ENCODE results near the gene NKX1-1. TPM values are rescaled to one million over a fixed set of nuclear protein-coding genes. Genes with fewer than 3 reads are reported as not detected.
"Not testable (repeated sequence)": the region's sequence is repeated elsewhere in the genome, so short reads cannot be mapped to it uniquely, and the experiment has no call there.

NKX1-1 gene
- total RNA-seq, 2 donors from 2014 or later: not detected

DNA sequence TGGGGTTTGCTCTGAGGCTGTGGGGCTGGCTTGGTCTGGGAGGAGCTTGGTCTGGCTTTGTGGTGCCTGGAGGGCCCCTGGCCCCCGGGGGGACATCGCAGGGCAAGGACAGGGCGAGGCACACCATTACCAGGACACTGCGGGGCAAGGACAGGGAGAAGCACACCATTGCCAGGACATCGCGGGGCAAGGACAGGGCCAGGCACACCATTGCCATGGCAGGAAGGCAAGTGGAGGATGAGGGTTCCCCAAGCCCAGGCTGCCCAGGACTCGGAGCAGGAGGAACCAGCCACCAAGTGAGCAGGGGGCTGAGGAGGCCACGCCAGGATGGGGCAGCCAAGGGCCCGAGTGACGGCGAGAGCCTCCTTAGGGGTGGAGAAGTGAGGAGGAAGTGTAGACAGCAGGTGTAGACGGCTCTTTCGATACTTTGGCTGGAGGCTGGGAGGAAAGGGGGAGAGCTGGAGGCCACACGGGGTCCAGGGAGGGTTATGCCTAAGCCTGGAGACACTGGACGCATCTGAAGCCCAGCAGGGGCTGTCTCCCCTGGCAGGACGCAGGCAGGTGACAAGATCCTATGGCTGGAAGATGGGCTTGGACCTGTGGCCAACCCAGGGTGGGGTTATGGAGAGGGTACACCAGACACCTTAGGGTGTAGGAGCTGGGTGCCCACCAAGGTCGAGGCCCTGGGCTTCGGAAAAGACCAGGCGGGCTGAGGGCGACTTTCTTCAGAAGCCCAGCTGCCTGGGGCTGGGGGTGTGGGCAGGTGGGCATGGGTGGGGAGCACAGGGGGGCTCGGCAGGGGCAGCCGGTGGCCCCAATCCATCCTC, 7.3 kb downstream of the NKX1-1 start:
- Mint-ChIP-seq H3K9me3 (peaks cover 0 to 5% of the 10 kb centered on the region in 2 donors), H3K27me3 (ENCODE audit: low read depth) (peaks cover 14% of the 10 kb centered on the region), H3K27ac (no peak overlapping the region), H3K4me3 (no peak overlapping the region), H3K36me3 (ENCODE audit: insufficient read depth in 2 of 2) (peaks cover 2 to 10% of the 10 kb centered on the region in 2 donors), H3K4me1 (ENCODE audit: low read depth) (no peaks in the 10 kb centered on the region)
- DNase-seq (no peak), ATAC-seq (replicated peaks in 1 of 2) (no peak)

- peaks cover 5 to 10% of the 10 kb centered on the region in 2 donors for H3K36me3 Mint-ChIP-seq (ENCODE audit: insufficient read depth in 2 of 2)
- peaks cover 12% of the 10 kb centered on the region for H3K27me3 Mint-ChIP-seq (ENCODE audit: low read depth)
- ATAC-seq (replicated peaks in 1 of 2) (no peak), DNase-seq (no peak)
- H3K4me1 Mint-ChIP-seq (ENCODE audit: low read depth): no peaks in the 10 kb centered on the region
- peaks cover 0 to 5% of the 10 kb centered on the region in 2 donors for H3K9me3 Mint-ChIP-seq
- H3K27ac Mint-ChIP-seq: no peak overlapping the region
- no peak overlapping the region for H3K4me3 Mint-ChIP-seq
Measured at GRCh38 chr4:1396806-1397455, 9.3 kb downstream of the NKX1-1 start.

DNA sequence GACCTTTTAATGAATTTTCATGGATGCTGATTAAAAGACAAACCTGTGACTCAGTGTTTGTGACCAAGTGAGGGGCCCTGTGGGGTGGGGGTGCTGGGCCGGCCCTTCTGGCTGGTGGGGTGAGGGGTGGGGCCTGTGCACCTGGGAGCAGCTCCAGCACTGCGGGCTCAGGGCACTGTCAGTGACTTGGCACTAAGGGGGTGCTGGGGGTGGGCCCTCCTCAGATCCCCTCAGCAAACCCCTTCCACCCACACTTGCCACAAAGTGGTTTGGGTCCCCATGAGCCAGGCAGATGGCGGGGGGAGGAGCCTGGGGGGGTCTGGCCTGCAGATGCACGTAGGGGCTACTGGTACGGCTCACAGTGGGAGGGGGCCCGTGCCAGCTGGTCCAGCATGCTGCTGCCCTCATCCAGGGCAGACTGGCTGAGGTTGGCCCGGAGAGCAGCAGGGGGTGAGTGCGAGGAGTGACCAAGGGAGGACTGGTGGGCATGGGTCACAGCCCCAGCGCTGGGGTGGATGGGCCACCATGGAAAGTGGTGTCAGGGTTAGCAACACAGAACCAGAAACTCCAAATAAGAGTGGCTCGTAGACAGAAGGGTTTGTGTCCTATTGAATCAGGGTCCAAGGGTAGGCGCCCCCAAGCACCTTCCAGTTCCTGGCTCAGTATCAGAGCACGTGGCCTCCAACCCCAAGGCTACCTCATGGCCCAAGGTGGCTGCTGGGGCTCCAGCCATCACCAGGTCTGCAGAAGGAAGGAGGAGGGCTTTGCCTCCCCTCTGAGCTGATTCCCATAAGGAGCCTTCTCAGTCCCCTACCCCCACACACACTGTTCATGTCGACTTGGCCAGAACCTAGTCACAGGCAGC, 10.1 kb downstream of the NKX1-1 start:
- H3K27me3 Mint-ChIP-seq (ENCODE audit: low read depth): peaks cover 7% of the 10 kb centered on the region
- no peak overlapping the region for H3K27ac Mint-ChIP-seq
- no peak for DNase-seq
- H3K36me3 Mint-ChIP-seq (ENCODE audit: insufficient read depth in 2 of 2): peaks cover 5 to 10% of the 10 kb centered on the region in 2 donors
- H3K4me3 Mint-ChIP-seq: no peak overlapping the region
- no peak for ATAC-seq (replicated peaks in 1 of 2)
- H3K4me1 Mint-ChIP-seq (ENCODE audit: low read depth): no peaks in the 10 kb centered on the region
- H3K9me3 Mint-ChIP-seq: peaks cover 0 to 5% of the 10 kb centered on the region in 2 donors

DNA sequence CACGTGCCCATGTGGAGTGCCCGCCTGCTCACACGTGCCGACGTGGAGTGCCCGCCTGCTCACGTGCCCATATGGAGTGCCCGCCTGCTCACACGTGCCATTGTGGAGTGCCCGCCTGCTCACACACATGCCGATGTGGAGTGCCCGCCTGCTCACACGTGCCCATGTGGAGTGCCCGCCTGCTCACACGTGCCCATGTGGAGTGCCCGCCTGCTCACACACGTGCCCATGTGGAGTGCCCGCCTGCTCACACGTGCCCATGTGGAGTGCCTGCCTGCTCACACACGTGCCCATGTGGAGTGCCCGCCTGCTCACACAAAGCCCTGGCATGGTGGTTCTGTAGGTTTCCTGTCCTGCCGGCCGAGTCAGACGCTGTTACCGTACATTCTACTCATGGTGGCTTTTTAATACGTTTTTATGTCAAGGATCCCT, 10.8 kb downstream of the NKX1-1 start:
- not testable (repeated sequence) for DNase-seq; H3K27ac Mint-ChIP-seq; H3K4me1 Mint-ChIP-seq (ENCODE audit: low read depth); H3K4me3 Mint-ChIP-seq; ATAC-seq (replicated peaks in 1 of 2); H3K27me3 Mint-ChIP-seq (ENCODE audit: low read depth); H3K9me3 Mint-ChIP-seq
- H3K36me3 Mint-ChIP-seq (ENCODE audit: insufficient read depth in 2 of 2): peaks cover 5 to 10% of the 10 kb centered on the region in 2 donors

DNA sequence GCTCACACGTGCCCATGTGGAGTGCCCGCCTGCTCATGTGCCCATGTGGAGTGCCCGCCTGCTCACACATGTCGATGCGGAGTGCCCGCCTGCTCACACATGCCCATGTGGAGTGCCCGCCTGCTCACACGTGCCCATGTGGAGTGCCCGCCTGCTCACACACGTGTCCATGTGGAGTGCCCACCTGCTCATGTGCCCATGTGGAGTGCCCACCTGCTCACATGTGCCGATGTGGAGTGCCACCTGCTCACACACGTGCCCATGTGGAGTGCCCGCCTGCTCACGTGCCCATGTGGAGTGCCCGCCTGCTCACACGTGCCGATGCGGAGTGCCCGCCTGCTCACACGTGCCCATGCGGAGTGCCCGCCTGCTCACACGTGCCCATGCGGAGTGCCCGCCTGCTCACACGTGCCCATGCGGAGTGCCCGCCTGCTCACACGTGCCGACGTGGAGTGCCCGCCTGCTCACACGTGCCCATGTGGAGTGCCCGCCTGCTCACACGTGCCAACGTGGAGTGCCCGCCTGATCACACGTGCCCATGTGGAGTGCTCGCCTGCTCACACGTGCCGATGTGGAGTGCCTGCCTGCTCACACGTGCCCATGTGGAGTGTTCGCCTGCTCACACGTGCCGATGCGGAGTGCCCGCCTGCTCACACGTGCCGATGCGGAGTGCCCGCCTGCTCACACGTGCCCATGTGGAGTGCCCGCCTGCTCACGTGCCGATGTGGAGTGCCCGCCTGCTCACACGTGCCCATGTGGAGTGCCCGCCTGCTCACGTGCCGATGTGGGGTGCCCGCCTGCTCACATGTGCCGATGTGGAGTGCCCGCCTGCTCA, 11.5 kb downstream of the NKX1-1 start:
- peaks cover 5 to 15% of the 10 kb centered on the region in 2 donors for H3K36me3 Mint-ChIP-seq (ENCODE audit: insufficient read depth in 2 of 2)
- not testable (repeated sequence) for H3K27me3 Mint-ChIP-seq (ENCODE audit: low read depth); H3K4me3 Mint-ChIP-seq; H3K4me1 Mint-ChIP-seq (ENCODE audit: low read depth); H3K27ac Mint-ChIP-seq; ATAC-seq (replicated peaks in 1 of 2); DNase-seq; H3K9me3 Mint-ChIP-seq

DNA sequence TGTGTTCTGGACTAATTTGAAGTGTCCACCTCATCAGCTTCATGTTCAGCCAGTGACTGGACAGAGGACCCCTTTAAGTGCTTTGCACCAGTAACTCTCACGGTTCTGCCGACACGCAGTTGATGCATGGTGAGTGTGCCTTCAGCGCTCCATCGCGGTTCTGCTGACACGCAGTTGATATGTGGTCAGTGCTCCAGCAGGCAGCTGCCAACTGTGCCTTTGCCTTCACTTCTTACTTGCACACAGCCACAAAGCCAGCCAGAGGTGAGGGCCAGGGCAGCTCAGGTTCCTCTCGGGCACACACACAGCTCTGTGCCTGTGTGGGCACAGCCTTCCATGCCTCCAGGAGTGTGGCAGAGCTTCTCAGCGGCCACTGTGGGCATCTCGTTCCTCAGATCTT, 12.4 kb downstream of the NKX1-1 start:
- no peak for ATAC-seq (replicated peaks in 1 of 2)
- no peak overlapping the region for H3K4me3 Mint-ChIP-seq
- no peak for DNase-seq
- H3K27ac Mint-ChIP-seq: no peak overlapping the region
- peaks cover 0 to 7% of the 10 kb centered on the region in 2 donors for H3K9me3 Mint-ChIP-seq
- H3K27me3 Mint-ChIP-seq (ENCODE audit: low read depth): no peaks in the 10 kb centered on the region
- H3K36me3 Mint-ChIP-seq (ENCODE audit: insufficient read depth in 2 of 2): peaks cover 6 to 16% of the 10 kb centered on the region in 2 donors
- no peaks in the 10 kb centered on the region for H3K4me1 Mint-ChIP-seq (ENCODE audit: low read depth)

- not testable (repeated sequence) for H3K4me3 Mint-ChIP-seq; H3K27ac Mint-ChIP-seq; ATAC-seq (replicated peaks in 1 of 2); DNase-seq; H3K9me3 Mint-ChIP-seq; H3K27me3 Mint-ChIP-seq (ENCODE audit: low read depth); H3K4me1 Mint-ChIP-seq (ENCODE audit: low read depth)
- peaks cover 10 to 18% of the 10 kb centered on the region in 2 donors for H3K36me3 Mint-ChIP-seq (ENCODE audit: insufficient read depth in 2 of 2)
Measured at GRCh38 chr4:1393363-1393762, 12.9 kb downstream of the NKX1-1 start.

GRCh38 chr4:1385373-1386340, 20.6 kb downstream of the NKX1-1 start:
- no peak overlapping the region for H3K27ac Mint-ChIP-seq
- no peak for ATAC-seq (replicated peaks in 1 of 2)
- H3K4me3 Mint-ChIP-seq: no peak overlapping the region
- H3K27me3 Mint-ChIP-seq (ENCODE audit: low read depth): no peaks in the 10 kb centered on the region
- H3K4me1 Mint-ChIP-seq (ENCODE audit: low read depth): no peaks in the 10 kb centered on the region
- H3K36me3 Mint-ChIP-seq (ENCODE audit: insufficient read depth in 2 of 2): peaks cover 7 to 21% of the 10 kb centered on the region in 2 donors
- H3K9me3 Mint-ChIP-seq: peaks cover 7 to 8% of the 10 kb centered on the region in 2 donors
- DNase-seq: no peak

DNA sequence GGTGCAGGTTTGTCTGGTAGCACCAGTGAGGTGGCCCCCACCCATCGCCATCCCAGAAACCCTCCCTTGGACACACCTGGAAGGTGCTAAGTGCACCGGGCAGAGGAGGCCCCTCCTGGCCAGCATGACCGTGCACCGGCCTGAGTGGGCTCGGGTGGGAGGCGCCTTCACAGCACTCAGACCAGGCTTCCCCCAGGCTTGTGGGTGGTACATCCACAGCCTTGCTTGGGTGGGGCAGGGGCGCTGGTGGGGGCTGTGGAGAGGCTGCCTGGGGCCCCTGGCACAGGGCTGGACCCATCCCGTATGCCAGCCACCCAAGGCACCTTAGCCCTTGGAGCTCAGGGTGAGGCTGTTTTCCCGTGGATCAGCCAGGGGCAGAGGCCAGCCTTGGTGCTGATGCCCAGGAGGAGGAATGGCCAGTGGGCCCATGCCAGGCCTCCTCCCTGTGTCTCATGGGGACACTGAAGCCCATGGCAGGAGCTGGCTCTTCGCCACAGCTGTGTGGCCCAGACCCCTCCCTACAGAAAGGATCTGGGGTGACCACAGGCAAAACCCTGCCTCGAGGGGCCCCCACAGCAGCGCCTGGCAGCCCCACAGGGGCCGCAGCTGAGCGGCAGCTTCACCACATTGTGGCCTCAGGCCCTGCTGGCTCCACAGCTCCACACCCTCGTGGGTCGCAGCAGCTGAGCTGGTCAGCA, 21.4 kb downstream of the NKX1-1 start:
- Mint-ChIP-seq H3K4me3 (no peak overlapping the region), H3K36me3 (ENCODE audit: insufficient read depth in 2 of 2) (peaks cover 7 to 17% of the 10 kb centered on the region in 2 donors), H3K9me3 (peaks cover 7 to 8% of the 10 kb centered on the region in 2 donors), H3K27me3 (ENCODE audit: low read depth) (no peaks in the 10 kb centered on the region), H3K27ac (no peak overlapping the region), H3K4me1 (ENCODE audit: low read depth) (no peaks in the 10 kb centered on the region)
- ATAC-seq (replicated peaks in 1 of 2) (no peak), DNase-seq (no peak)

GRCh38 chr4:1383728-1384591, 22.3 kb downstream of the NKX1-1 start:
- H3K9me3 Mint-ChIP-seq: peaks cover 5 to 8% of the 10 kb centered on the region in 2 donors
- no peaks in the 10 kb centered on the region for H3K27me3 Mint-ChIP-seq (ENCODE audit: low read depth)
- H3K4me1 Mint-ChIP-seq (ENCODE audit: low read depth): no peaks in the 10 kb centered on the region
- DNase-seq: no peak
- no peak for ATAC-seq (replicated peaks in 1 of 2)
- H3K36me3 Mint-ChIP-seq (ENCODE audit: insufficient read depth in 2 of 2): peaks cover 6 to 15% of the 10 kb centered on the region in 2 donors
- H3K27ac Mint-ChIP-seq: no peak overlapping the region
- no peak overlapping the region for H3K4me3 Mint-ChIP-seq
